Right atrium auricular region (tissue), 2 donors: ENCODE data around the gene EID1. TPM values are rescaled to one million over a fixed set of nuclear protein-coding genes. Genes with fewer than 3 reads are reported as not detected.
"Not testable (repeated sequence)": the region's sequence is repeated elsewhere in the genome, so short reads cannot be mapped to it uniquely, and the experiment has no call there.

Experiments used
- DNase-seq: peaks from one replicate; pipeline ENCODE4 v3.0.0-alpha.2; 2019; ENCODE audit warnings: low spot score
- H3K27ac ChIP-seq, 2 donors: fragments of 200-600 bp; sonication (generic); 1 replicate in 1 of 2; 2 replicates in 1 of 2; pipeline ENCODE4 v1.5.1; 2016 to 2019
- H3K27me3 ChIP-seq, 2 donors: fragments of 200-600 bp; sonication (generic); one replicate each; pipeline versions ENCODE4 v1.5.1 to v1.6.0; 2017 to 2019
- H3K36me3 ChIP-seq: fragments of 200-600 bp; sonication (generic); one replicate; pipeline ENCODE4 v1.5.1; 2016
- H3K4me1 ChIP-seq, 2 donors: fragments of 200-600 bp; sonication (generic); one replicate each; pipeline versions ENCODE4 v1.5.1 to v1.6.0; 2017 to 2019
- H3K4me3 ChIP-seq, 2 donors: fragments of 200-600 bp; sonication (generic); 1 replicate in 1 of 2; 2 replicates in 1 of 2; pipeline ENCODE4 v1.5.1; 2017 to 2019; ENCODE audit warnings: mild to moderate bottlenecking in 1 of 2, moderate library complexity in 1 of 2
- H3K9me3 ChIP-seq, 2 donors: fragments of 200-600 bp; sonication (generic); one replicate each; pipeline ENCODE4 v1.5.1; 2019
- CTCF ChIP-seq, 2 donors: fragments of 200-600 bp; sonication (generic); IDR thresholded peaks; one replicate each; pipeline ENCODE4 v1.5.1; 2019; ENCODE audit warnings: antibody characterized with exemption in 2 of 2
- total RNA-seq, 2 donors: library from RNA; depleted of rRNA; stranded (reverse); fragments of >200 nt; gene quantifications; one replicate each; pipeline ENCODE4 v1.1.0, GENCODE V29; 2016

The EID1 gene
- total RNA-seq, 2 donors from 2014 or later = 369 to 524 TPM

GRCh38 chr15:48834756-48835155, 43.2 kb upstream of the EID1 start:
- H3K36me3 ChIP-seq = no peaks in the 10 kb centered on the region
- no peak for TF ChIP-seq CTCF (IDR thresholded peaks at IDR 0.05)
- no peak overlapping the region for H3K27ac ChIP-seq
- no peak overlapping the region for H3K4me3 ChIP-seq
- DNase-seq = no peak
- H3K4me1 ChIP-seq = no peaks in the 10 kb centered on the region
- H3K27me3 ChIP-seq = no peaks in the 10 kb centered on the region
- H3K9me3 ChIP-seq = peaks cover 0 to 16% of the 10 kb centered on the region in 2 donors

- TF ChIP-seq CTCF (IDR thresholded peaks at IDR 0.05) = no peak
- DNase-seq = no peak
- Histone ChIP-seq H3K36me3 (no peaks in the 10 kb centered on the region), H3K27ac (no peak overlapping the region), H3K9me3 (no peaks in the 10 kb centered on the region), H3K4me1 (no peaks in the 10 kb centered on the region), H3K27me3 (no peaks in the 10 kb centered on the region), H3K4me3 (no peak overlapping the region)
Measured at GRCh38 chr15:48842501-48842900, 35.4 kb upstream of the EID1 start.

- no peak for DNase-seq
- Histone ChIP-seq H3K36me3 (no peaks in the 10 kb centered on the region), H3K4me3 (no peak overlapping the region), H3K9me3 (no peaks in the 10 kb centered on the region), H3K4me1 (no peaks in the 10 kb centered on the region), H3K27me3 (no peaks in the 10 kb centered on the region), H3K27ac (no peak overlapping the region)
- TF ChIP-seq CTCF (IDR thresholded peaks at IDR 0.05) = no peak
Measured at GRCh38 chr15:48845123-48845522, 32.8 kb upstream of the EID1 start.

GRCh38 chr15:48850648-48851047, 27.3 kb upstream of the EID1 start:
- no peak overlapping the region for H3K27ac ChIP-seq
- no peak for DNase-seq
- TF ChIP-seq CTCF (IDR thresholded peaks at IDR 0.05) = no peak
- no peaks in the 10 kb centered on the region for H3K27me3 ChIP-seq
- H3K4me3 ChIP-seq = no peak overlapping the region
- no peaks in the 10 kb centered on the region for H3K36me3 ChIP-seq
- H3K9me3 ChIP-seq = no peaks in the 10 kb centered on the region
- peaks cover 0 to 7% of the 10 kb centered on the region in 2 donors for H3K4me1 ChIP-seq

GRCh38 chr15:48851956-48852355, 26.0 kb upstream of the EID1 start:
- no peaks in the 10 kb centered on the region for H3K9me3 ChIP-seq
- TF ChIP-seq CTCF (IDR thresholded peaks at IDR 0.05) = no peak
- no peak overlapping the region for H3K27ac ChIP-seq
- H3K4me3 ChIP-seq = no peak overlapping the region
- H3K36me3 ChIP-seq = no peaks in the 10 kb centered on the region
- no peak for DNase-seq
- H3K27me3 ChIP-seq = no peaks in the 10 kb centered on the region
- H3K4me1 ChIP-seq = peaks cover 0 to 12% of the 10 kb centered on the region in 2 donors

GRCh38 chr15:48854434-48854833, 23.5 kb upstream of the EID1 start:
- not testable (repeated sequence) for DNase-seq, H3K27me3 ChIP-seq, H3K4me3 ChIP-seq, H3K36me3 ChIP-seq, H3K27ac ChIP-seq, H3K9me3 ChIP-seq
- peaks cover 0 to 12% of the 10 kb centered on the region in 2 donors for H3K4me1 ChIP-seq
